Progenitor cell of endocrine pancreas (in vitro differentiated cells): ENCODE results near the gene VPS45. TPM values are rescaled to one million over a fixed set of nuclear protein-coding genes. Genes with fewer than 3 reads are reported as not detected.

Experiments used
- DNase-seq: peaks from one replicate; pipeline ENCODE4 v3.0.0; 2021; ENCODE audit warnings: low spot score; ENCODE audit not compliant: unreplicated experiment
- H3K27ac Mint-ChIP-seq: 2 replicates; pipeline ENCODE4 v1.8.0; 2021; ENCODE audit warnings: mild to moderate bottlenecking, moderate library complexity, mixed read lengths
- H3K27me3 Mint-ChIP-seq: 2 replicates; pipeline ENCODE4 v1.8.0; 2021; ENCODE audit warnings: mixed read lengths
- H3K36me3 Mint-ChIP-seq: 2 replicates; pipeline ENCODE4 v1.8.0; 2022; ENCODE audit warnings: mixed read lengths; ENCODE audit not compliant: insufficient read depth
- H3K4me1 Mint-ChIP-seq: 2 replicates; pipeline ENCODE4 v1.8.0; 2021; ENCODE audit warnings: low read depth, mixed read lengths
- H3K4me3 Mint-ChIP-seq: 2 replicates; pipeline ENCODE4 v1.8.0; 2021; ENCODE audit warnings: low read depth, mild to moderate bottlenecking, moderate library complexity, mixed read lengths
- H3K9me3 Mint-ChIP-seq: 2 replicates; pipeline ENCODE4 v1.8.0; 2021; ENCODE audit warnings: low read depth, mixed read lengths
- CTCF ChIP-seq: fragments of 200-600 bp; sonication (generic); IDR thresholded peaks from one replicate; pipeline ENCODE4 v1.5.0; 2021; ENCODE audit warnings: antibody characterized with exemption, mild to moderate bottlenecking; ENCODE audit not compliant: unreplicated experiment
- total RNA-seq: library from RNA; stranded (reverse); gene quantifications from 2 replicates; pipeline ENCODE4 v1.2.1, GENCODE V29; 2021

Gene VPS45
- total RNA-seq, 1 donor from 2014 or later: 53.0 TPM

GRCh38 chr1:150109586-150109985 lies 42.0 kb downstream of the VPS45 start:
- Mint-ChIP-seq H3K27ac (no peak overlapping the region), H3K36me3 (peaks cover 37% of the 10 kb centered on the region), H3K4me1 (no peaks in the 10 kb centered on the region), H3K27me3 (no peaks in the 10 kb centered on the region), H3K9me3 (peaks cover 8% of the 10 kb centered on the region), H3K4me3 (no peak overlapping the region)
- TF ChIP-seq CTCF: no peak
- DNase-seq: no peak

- Mint-ChIP-seq H3K27me3 (no peaks in the 10 kb centered on the region), H3K4me3 (no peak overlapping the region), H3K36me3 (peaks cover 37% of the 10 kb centered on the region), H3K9me3 (peaks cover 8% of the 10 kb centered on the region), H3K4me1 (no peaks in the 10 kb centered on the region), H3K27ac (no peak overlapping the region)
- no peak for TF ChIP-seq CTCF
- no peak for DNase-seq
These were observed 42.5 kb downstream of the VPS45 start for GRCh38 chr1:150110116-150110515.

GRCh38 chr1:150111670-150112069 lies 44.1 kb downstream of the VPS45 start:
- TF ChIP-seq CTCF: no peak
- H3K27me3 Mint-ChIP-seq: no peaks in the 10 kb centered on the region
- no peak overlapping the region for H3K4me3 Mint-ChIP-seq
- no peak for DNase-seq
- no peak overlapping the region for H3K27ac Mint-ChIP-seq
- peaks cover 39% of the 10 kb centered on the region for H3K36me3 Mint-ChIP-seq
- H3K4me1 Mint-ChIP-seq: no peaks in the 10 kb centered on the region
- peaks cover 13% of the 10 kb centered on the region for H3K9me3 Mint-ChIP-seq

- H3K4me1 Mint-ChIP-seq: no peaks in the 10 kb centered on the region
- H3K27me3 Mint-ChIP-seq: no peaks in the 10 kb centered on the region
- H3K4me3 Mint-ChIP-seq: no peak overlapping the region
- no peak for TF ChIP-seq CTCF
- peaks cover 13% of the 10 kb centered on the region for H3K9me3 Mint-ChIP-seq
- peaks cover 36% of the 10 kb centered on the region for H3K36me3 Mint-ChIP-seq
- H3K27ac Mint-ChIP-seq: no peak overlapping the region
- DNase-seq: no peak
These were observed 47.5 kb downstream of the VPS45 start for GRCh38 chr1:150115121-150115520.

- Mint-ChIP-seq H3K36me3 (peaks cover 29% of the 10 kb centered on the region), H3K27me3 (no peaks in the 10 kb centered on the region), H3K4me1 (no peaks in the 10 kb centered on the region), H3K4me3 (no peak overlapping the region), H3K9me3 (peaks cover 13% of the 10 kb centered on the region), H3K27ac (no peak overlapping the region)
- no peak for DNase-seq
- TF ChIP-seq CTCF: no peak
These were observed 51.1 kb downstream of the VPS45 start for GRCh38 chr1:150118716-150119115.
